ENCODE measurements around the gene MS4A18.

MS4A18 gene

GRCh38 chr11:60769273-60769672 lies 44.8 kb downstream of the MS4A18 start:
- DNase-seq = no peak

- no peak for DNase-seq
Measured at GRCh38 chr11:60769811-60770210, 45.3 kb downstream of the MS4A18 start.

DNA sequence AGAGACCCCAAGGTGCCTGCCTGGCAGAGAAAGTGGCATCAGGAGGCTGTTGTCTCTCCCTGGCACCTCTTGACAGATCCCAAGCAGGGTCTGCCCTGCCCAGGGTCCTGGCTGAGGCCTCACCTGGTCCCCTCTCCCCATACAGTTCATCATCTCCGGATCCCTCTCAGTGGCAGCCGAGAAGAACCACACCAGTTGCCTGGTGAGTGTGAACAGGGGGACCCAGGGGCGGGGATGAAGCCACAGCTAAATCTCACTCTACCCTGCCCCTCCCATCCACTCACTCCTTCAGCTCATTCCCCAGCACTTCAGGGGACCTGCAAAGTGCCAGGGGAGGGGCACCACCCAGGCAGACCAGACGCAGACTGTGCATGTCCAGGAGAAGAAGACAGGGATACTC lies 46.6 kb downstream of the MS4A18 start:
- no peak for DNase-seq

DNA sequence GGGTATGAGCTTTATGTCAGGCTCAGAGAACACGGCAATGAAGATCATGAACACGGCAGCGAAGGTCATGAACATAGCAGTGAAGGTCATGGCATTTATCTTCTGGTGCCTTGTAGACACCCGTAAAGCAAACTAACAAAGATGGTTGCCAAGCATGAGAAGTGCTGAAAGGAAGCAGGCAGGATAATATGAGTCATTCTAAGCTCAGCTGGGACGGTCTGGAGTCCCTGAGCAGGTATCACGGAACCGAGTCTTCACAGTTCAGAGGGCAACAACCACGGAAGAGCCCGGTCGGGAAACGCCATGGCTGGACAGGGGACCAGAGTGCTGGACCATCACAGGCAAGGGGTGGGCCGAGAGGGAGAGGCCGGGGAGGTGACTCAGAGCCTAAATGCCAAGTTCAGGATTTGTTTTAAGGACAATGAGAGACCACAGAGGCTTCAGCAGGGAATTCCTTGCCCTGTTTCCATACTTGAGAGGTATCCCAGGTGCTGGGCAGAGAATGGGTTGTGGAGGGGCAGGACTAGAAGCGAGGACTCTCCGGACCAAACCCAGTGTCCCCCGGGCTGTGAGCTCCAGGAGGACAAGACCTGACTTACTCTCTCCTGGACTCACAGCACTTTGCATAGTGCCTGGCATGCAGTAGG lies 47.5 kb downstream of the MS4A18 start:
- DNase-seq = no peak

DNA sequence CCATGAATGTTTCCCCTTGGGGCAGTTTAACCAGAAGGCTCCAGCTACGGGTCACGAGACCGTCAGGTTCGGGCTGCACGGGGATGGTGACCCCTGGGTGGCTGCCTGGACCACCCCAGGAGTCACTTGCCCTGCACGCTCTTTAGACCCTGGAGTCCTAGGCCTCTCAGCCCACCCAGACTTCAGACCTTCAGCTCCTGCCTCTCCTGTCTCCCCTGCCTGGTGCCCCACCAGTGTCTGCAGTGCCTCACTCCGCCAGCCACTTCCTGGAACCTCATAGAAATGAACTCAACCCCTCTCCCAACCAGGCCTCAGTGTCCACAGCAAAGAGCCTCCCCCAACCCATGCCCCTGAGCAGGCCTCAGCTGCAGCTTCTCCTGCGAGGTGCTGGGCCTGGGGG lies 48.1 kb downstream of the MS4A18 start:
- DNase-seq = no peak

GRCh38 chr11:60774726-60775125 lies 50.2 kb downstream of the MS4A18 start:
- no peak for DNase-seq

DNA sequence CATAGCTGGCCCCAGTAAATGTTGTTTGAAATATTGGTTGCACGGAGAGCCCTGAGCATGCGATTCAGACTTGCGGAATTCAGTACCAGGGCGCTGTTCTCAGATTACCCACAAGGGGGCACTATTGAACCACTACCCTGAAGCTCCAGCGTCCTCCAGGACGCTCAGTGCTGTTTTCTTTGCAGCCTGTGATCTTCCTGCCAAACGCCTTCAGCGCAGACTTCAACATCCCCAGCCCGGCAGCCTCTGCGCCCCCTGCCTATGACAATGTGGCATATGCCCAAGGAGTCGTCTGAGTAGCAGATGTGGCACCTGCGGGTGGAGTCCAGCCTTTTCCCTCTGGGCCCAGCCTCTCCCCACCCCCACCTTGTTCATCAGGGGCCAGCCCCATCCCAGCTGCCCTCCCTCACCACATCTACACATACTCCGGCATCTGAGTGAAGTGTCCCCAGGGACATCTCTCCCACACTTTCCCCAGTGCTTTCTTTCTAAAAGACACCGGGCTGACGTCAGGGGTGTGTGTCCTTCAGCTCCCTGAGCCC lies 51.0 kb downstream of the MS4A18 start:
- DNase-seq = peak; percentile 87

GRCh38 chr11:60776167-60776566 lies 51.6 kb downstream of the MS4A18 start:
- DNase-seq = no peak

DNA sequence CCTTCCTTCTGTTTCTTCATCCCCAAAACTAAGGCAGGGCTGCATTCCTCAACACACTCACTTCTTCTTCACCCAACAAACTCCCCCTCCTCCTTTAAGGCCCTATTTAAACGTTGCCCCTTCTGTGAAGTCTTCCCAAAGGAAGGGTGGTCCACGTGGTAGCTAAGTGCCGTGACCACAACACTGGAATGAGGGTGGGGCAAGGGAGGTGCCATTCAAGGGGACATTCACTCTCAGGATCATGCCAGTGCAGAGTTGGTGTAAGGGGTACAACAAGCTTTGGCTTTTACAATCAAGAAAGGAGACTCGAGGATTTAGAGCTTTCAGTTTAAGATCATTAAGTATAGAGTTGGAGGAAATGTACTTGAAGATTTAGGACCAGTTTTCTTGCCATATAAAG lies 52.6 kb downstream of the MS4A18 start:
- no peak for DNase-seq

- no peak for DNase-seq
Measured at GRCh38 chr11:60777572-60777971, 53.1 kb downstream of the MS4A18 start.

DNA sequence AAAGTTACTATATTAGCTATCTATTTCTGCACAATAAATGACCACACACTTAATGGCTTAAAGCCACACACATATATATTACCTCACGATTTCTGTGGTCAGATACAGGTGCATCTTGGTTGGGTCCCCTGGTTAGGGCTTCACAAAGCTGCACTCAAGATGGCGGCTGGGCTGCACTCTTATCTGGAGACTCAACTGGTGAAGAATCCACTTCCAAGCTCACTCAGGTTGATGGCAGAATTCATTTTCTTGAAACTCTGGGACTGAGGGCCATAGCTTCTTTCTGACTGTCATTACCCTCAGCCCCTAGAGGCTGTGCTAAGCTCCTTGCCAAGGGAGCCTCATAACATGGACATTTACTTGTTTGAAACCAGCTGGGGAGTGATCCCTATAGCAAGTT lies 55.5 kb downstream of the MS4A18 start:
- DNase-seq = no peak

DNA sequence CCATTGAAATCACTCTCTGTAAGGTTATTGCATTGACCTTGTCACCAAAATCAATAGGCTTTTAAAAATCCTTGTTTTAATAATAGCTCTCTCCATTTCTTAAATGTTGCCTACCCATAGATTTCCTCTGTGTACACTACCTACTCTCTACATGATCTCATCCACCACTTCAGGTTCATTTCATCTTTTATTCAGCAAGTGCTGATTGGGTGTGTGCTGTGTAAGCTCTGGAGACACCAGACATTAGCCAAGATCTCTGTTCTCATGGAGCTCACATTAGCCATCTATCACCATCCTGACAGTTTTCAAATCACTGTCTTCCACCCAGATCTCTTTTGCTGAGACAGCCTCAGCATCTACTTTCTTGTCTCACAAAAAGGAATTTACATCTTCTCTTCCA lies 56.3 kb downstream of the MS4A18 start:
- DNase-seq = no peak

DNA sequence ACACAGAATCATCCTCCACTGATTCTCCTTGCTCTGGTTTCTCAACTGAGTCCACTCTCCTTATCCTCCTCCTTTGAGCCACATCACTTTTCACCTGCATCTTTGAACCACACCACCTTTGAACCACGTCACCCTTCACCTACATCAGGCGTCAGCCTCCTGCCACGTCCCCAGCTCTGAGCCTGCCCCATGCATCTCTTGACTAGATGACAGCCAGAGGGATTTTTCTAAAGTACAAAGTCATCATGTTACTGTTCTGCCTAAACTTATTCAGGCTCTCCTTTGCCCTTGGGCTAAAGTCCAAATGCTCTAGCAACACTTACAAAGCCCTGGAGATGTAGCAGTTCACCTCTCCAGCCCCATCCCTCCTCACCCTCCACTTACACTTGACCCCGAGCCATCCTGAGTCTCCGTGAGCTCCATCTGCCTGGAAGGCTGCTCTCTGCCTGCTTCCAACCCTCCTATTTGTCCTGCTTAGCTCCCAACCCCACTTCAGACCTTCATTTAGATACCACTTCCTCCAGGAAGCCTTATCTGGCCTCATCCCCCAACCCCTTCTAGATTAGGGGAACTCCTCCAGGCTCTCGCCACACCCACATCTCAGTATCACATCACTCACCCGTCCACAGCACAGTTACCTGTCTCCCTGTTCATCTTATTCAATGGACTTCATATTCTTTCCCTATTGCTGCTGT lies 56.9 kb downstream of the MS4A18 start:
- no peak for DNase-seq

DNA sequence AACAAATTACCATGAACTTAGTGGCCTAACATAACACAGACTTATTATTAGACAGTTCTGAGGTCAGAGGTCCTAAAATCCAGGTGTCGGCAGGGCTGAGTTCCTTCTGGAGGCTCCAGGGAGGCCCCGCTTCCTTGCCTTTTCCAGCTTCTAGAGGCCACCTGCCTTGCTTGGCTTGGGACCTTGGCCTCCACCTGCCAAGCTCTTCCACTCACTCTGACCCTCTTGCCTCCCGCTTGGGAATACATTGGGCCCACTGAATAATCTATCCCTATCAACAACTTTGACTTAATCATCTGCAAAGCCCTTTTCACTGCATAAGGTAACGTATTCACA lies 57.4 kb downstream of the MS4A18 start:
- no peak for DNase-seq

DNA sequence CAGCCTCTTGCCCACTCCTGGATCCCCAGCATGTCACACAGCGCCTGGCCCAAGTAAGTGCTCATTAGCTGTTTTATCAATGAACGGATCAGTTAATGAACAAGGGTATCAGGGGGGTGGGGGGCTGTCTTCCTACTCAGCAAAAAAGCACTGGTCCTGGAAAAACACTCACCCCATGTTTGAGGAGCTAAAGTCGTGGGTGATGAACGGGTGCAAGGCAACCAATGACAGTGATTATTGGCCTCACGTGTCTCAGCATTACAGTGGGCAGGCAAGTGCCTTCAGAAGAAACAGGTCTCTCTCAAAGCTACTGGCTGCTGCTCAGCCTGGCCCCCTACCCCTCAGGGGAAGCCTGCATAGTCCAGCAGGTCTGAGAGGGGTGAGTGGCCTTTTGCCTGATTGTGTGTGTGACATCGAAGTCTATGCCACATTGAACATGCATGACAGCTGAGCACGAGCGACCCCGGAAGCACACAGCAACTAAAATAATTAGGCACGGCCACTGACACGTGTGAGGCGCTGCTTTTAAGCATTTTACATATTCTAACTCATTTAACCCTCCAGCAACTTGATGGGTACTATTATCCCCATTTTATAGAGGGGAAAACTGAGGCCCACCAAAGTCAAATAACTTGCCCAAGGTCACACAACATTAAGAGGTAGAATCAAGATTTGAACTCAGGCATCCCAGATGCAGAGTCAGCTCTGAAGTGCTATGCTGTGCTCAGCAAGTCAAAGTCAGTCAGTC lies 58.0 kb downstream of the MS4A18 start:
- DNase-seq = no peak

DNA sequence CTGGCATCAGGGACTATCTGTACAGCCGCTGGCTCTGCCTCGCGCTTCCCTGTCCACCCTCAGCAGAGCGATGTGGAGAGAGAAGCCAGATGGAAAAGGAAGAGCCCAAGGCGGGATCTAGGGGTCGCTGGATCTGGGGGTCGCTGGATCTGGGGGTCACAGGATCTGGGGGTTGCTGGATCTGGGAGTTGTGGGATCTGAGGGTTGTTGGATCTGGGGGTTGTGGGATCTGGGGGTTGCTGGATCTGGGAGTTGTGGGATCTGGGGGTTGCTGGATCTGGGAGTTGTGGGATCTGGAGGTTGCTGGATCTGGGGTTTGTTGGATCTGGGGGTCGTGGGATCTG lies 58.6 kb downstream of the MS4A18 start:
- DNase-seq = no peak

GRCh38 chr11:60783911-60784310 lies 59.4 kb downstream of the MS4A18 start:
- DNase-seq = no peak

GRCh38 chr11:60785136-60785535 lies 60.6 kb downstream of the MS4A18 start, which contains the start of gene MS4A10:
TSS of gene MS4A10 (plus strand) at chr11:60785333. CDS start at chr11:60790336, 5,003 bp downstream.
- no peak for DNase-seq

GRCh38 chr11:60785806-60786361 lies 61.4 kb downstream of the MS4A18 start:
- no peak for DNase-seq

- no peak for DNase-seq
Measured at GRCh38 chr11:60786811-60787567, 62.5 kb downstream of the MS4A18 start.

DNA sequence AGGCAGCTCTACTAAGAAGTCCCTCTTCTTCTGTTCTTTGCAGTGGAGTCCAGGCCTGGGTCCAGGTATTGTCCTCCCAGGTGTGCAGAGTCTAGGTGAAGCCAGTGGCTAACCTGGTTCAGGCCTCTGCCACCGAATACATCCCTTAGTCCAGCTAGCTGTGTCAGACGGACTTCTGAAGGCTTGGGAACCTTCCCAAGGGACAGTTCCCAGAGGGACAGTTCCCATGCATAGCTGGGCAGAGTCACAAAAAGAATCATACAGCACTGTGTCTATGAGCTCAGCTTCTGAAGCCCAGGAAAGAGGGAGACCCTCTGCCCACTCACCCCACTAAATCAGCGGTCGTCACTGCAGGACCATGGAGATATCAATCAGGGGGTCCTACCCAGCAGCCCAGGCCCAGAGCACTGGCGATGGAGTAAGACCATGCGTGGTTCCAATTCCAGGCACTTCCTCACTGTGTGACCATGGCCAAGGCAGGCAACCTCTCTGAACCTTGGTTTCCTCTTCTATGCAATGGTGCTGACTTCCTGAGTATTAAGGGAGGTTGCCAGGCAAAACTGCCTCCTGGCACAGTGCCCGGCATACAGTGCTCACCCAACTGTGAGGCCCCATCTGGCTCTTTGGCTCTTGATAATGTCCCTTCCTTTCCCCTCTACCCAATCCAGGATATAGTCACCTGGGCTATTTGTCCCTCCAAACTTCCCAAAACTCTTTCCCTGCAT lies 64.0 kb downstream of the MS4A18 start:
- no peak for DNase-seq

GRCh38 chr11:60790726-60791125 lies 66.2 kb downstream of the MS4A18 start:
- DNase-seq = no peak

All from NCI-H2107 (cell line).